Hepatocyte (in vitro differentiated cells): Measurements from ENCODE around the gene ZFHX3. TPM values are rescaled to one million over a fixed set of nuclear protein-coding genes. Genes with fewer than 3 reads are reported as not detected.
A peak's percentile ranks its signal among the peaks of the same experiment; 100 is the strongest.

Experiments used
- DNase-seq: peaks from one replicate; pipeline ENCODE4 v3.0.0-alpha.2; 2016; ENCODE audit warnings: low spot score
- H2AFZ ChIP-seq: fragments of 200-600 bp; sonication (generic); 2 replicates; pipeline ENCODE4 v1.6.0; 2016; ENCODE audit warnings: antibody characterized with exemption, mild to moderate bottlenecking
- H3K27ac ChIP-seq: fragments of 200-600 bp; sonication (generic); 2 replicates; pipeline ENCODE4 v1.5.1; 2016; ENCODE audit warnings: mild to moderate bottlenecking
- H3K27me3 ChIP-seq: fragments of 200-600 bp; sonication (generic); 2 replicates; pipeline ENCODE4 v1.6.1; 2016
- H3K36me3 ChIP-seq: fragments of 200-600 bp; sonication (generic); replicated peaks from 2 replicates; pipeline ENCODE4 v1.5.1; 2016; ENCODE audit warnings: low read depth; ENCODE audit not compliant: insufficient read depth
- H3K4me1 ChIP-seq: fragments of 200-600 bp; sonication (generic); 2 replicates; pipeline ENCODE4 v1.5.1; 2016; ENCODE audit warnings: mild to moderate bottlenecking, moderate library complexity; ENCODE audit not compliant: insufficient read depth
- H3K4me2 ChIP-seq: fragments of 200-600 bp; sonication (generic); 2 replicates; pipeline ENCODE4 v1.6.0; 2016
- H3K4me3 ChIP-seq: fragments of 200-600 bp; sonication (generic); 2 replicates; pipeline ENCODE4 v1.5.1; 2016; ENCODE audit warnings: mild to moderate bottlenecking
- H3K79me2 ChIP-seq: fragments of 200-600 bp; sonication (generic); 2 replicates; pipeline ENCODE4 v1.6.0; 2017; ENCODE audit warnings: mild to moderate bottlenecking
- H3K9me2 ChIP-seq: fragments of 200-600 bp; sonication (generic); replicated peaks from 2 replicates; pipeline ENCODE4 v1.6.0; 2017; ENCODE audit warnings: mild to moderate bottlenecking; ENCODE audit not compliant: insufficient read depth
- H3K9me3 ChIP-seq: fragments of 200-600 bp; sonication (generic); 2 replicates; pipeline ENCODE4 v1.5.1; 2016; ENCODE audit warnings: low read depth, mild to moderate bottlenecking
- H4K20me1 ChIP-seq: fragments of 200-600 bp; sonication (generic); 2 replicates; pipeline ENCODE4 v1.6.0; 2016; ENCODE audit warnings: mild to moderate bottlenecking; ENCODE audit not compliant: insufficient read depth, poor library complexity, severe bottlenecking
- CTCF ChIP-seq: fragments of 200-600 bp; sonication (generic); IDR thresholded peaks from 2 replicates; pipeline ENCODE4 v1.5.1; 2016; ENCODE audit warnings: antibody characterized with exemption, mild to moderate bottlenecking; ENCODE audit not compliant: poor library complexity
- EZH2 ChIP-seq: fragments of 200-600 bp; sonication (generic); IDR thresholded peaks from 2 replicates; pipeline ENCODE4 v1.6.1; 2016; ENCODE audit warnings: antibody characterized with exemption, mild to moderate bottlenecking, borderline replicate concordance
- EZH2phosphoT487 ChIP-seq: fragments of 200-600 bp; sonication (generic); IDR thresholded peaks from one replicate; pipeline ENCODE4 v1.6.1; 2018; ENCODE audit warnings: antibody characterized with exemption, mild to moderate bottlenecking, low read depth, moderate library complexity; ENCODE audit not compliant: unreplicated experiment, severe bottlenecking
- WGBS: methylation state at CpG from one replicate; pipeline ENCODE4 v1.1.6; 2016; ENCODE audit warnings: low lambda C conversion rate; ENCODE audit errors: missing lambda C conversion rate; 5-methylcytosine and 5-hydroxymethylcytosine counted together
- polyA plus RNA-seq: library from polyadenylated mRNA; unstranded; fragments of >200 nt; fragmentation: Nextera tagmentation; extraction: Ambion mirVana; gene quantifications from 2 replicates; pipeline ENCODE4 v1.2.1, GENCODE V29; 2016
- total RNA-seq: library from RNA; depleted of rRNA; stranded (reverse); fragments of >200 nt; gene quantifications from 2 replicates; pipeline ENCODE4 v1.2.3, GENCODE V29; 2014

Gene ZFHX3
- total and polyA plus RNA-seq, 2 experiments from 2014 or later: 6.4 to 11.6 TPM

- H3K79me2 ChIP-seq: peaks cover 17% of the 10 kb centered on the region
- H3K4me2 ChIP-seq: peak overlapping the region; percentile 74
- DNase-seq: no peak
- H3K9me3 ChIP-seq: no peaks in the 10 kb centered on the region
- no peaks in the 10 kb centered on the region for H3K9me2 ChIP-seq
- 15% methylated on average over 25 of the region's 25 CpGs for WGBS
- no peaks in the 10 kb centered on the region for H4K20me1 ChIP-seq
- TF ChIP-seq EZH2 (peak; percentile 84), EZH2phosphoT487 (no peak)
- no peak overlapping the region for H3K27ac ChIP-seq
- no peaks in the 10 kb centered on the region for H3K36me3 ChIP-seq
- H3K4me1 ChIP-seq: peaks cover 61% of the 10 kb centered on the region
- peaks cover 82% of the 10 kb centered on the region for H3K27me3 ChIP-seq
- H3K4me3 ChIP-seq: no peak overlapping the region
- H2AFZ ChIP-seq: no peak overlapping the region
These were observed 16.5 kb upstream of the ZFHX3 start for GRCh38 chr16:73064212-73064993.

GRCh38 chr16:73063854-73064211, 15.9 kb upstream of the ZFHX3 start:
- Histone ChIP-seq H3K27ac (no peak overlapping the region), H2AFZ (no peak overlapping the region), H3K36me3 (no peaks in the 10 kb centered on the region), H3K27me3 (peaks cover 82% of the 10 kb centered on the region), H3K4me3 (no peak overlapping the region), H3K9me2 (no peaks in the 10 kb centered on the region), H3K4me2 (peak overlapping the region; percentile 74), H3K79me2 (peaks cover 21% of the 10 kb centered on the region), H3K4me1 (peaks cover 61% of the 10 kb centered on the region), H4K20me1 (no peaks in the 10 kb centered on the region), H3K9me3 (no peaks in the 10 kb centered on the region)
- TF ChIP-seq EZH2: no peak
- no peak for TF ChIP-seq CTCF
- no peak for TF ChIP-seq EZH2phosphoT487
- 18% methylated on average over 14 of the region's 14 CpGs for WGBS
- no peak for DNase-seq

GRCh38 chr16:73062743-73063733, 15.1 kb upstream of the ZFHX3 start:
- Histone ChIP-seq H3K79me2 (peaks cover 23% of the 10 kb centered on the region), H3K9me2 (no peaks in the 10 kb centered on the region), H3K4me3 (no peak overlapping the region), H3K4me1 (peaks cover 58% of the 10 kb centered on the region), H3K27me3 (peaks cover 82% of the 10 kb centered on the region), H4K20me1 (no peaks in the 10 kb centered on the region), H3K27ac (no peak overlapping the region), H3K9me3 (no peaks in the 10 kb centered on the region), H3K4me2 (peak overlapping the region; percentile 85), H2AFZ (no peak overlapping the region), H3K36me3 (no peaks in the 10 kb centered on the region)
- 13% methylated on average over 55 of the region's 55 CpGs for WGBS
- DNase-seq: no peak
- TF ChIP-seq CTCF (no peak), EZH2phosphoT487 (no peak), EZH2 (peak; percentile 61)
